Brain microvascular endothelial cell (primary cell): Measurements from ENCODE around the gene RBMS3.

Experiments used
- DNase-seq: peaks from one replicate; pipeline ENCODE4 v3.0.0-alpha.2; 2020
- H3K27ac ChIP-seq: fragments of 250-450 bp; sonication (Bioruptor Pico); 2 replicates; pipeline ENCODE4 v1.5.1; 2020; ENCODE audit warnings: mild to moderate bottlenecking, moderate library complexity
- H3K27me3 ChIP-seq: fragments of 250-450 bp; sonication (Bioruptor Pico); replicated peaks from 2 replicates; pipeline ENCODE4 v1.5.1; 2020; ENCODE audit warnings: mild to moderate bottlenecking
- H3K36me3 ChIP-seq: fragments of 250-450 bp; sonication (Bioruptor Pico); replicated peaks from 2 replicates; pipeline ENCODE4 v1.5.1; 2020; ENCODE audit warnings: mild to moderate bottlenecking
- H3K4me3 ChIP-seq: 2 replicates; pipeline ENCODE4 v1.5.1; 2011; ENCODE audit warnings: low read depth, mild to moderate bottlenecking, control low read depth, low read length, moderate library complexity
- CTCF ChIP-seq: IDR thresholded peaks from 2 replicates; pipeline ENCODE4 v1.5.1; 2011; ENCODE audit warnings: low read depth, mild to moderate bottlenecking, moderate library complexity, low read length, control low read depth, inconsistent platforms; ENCODE audit errors: missing control alignments
- in situ Hi-C: cut with HindIII; loops from 2 replicates; pipeline ENCODE4 v1.10.0; 2017; ENCODE audit warnings: low sequenced_read_pairs, low pct_ligation_motif_present

Gene RBMS3

DNA sequence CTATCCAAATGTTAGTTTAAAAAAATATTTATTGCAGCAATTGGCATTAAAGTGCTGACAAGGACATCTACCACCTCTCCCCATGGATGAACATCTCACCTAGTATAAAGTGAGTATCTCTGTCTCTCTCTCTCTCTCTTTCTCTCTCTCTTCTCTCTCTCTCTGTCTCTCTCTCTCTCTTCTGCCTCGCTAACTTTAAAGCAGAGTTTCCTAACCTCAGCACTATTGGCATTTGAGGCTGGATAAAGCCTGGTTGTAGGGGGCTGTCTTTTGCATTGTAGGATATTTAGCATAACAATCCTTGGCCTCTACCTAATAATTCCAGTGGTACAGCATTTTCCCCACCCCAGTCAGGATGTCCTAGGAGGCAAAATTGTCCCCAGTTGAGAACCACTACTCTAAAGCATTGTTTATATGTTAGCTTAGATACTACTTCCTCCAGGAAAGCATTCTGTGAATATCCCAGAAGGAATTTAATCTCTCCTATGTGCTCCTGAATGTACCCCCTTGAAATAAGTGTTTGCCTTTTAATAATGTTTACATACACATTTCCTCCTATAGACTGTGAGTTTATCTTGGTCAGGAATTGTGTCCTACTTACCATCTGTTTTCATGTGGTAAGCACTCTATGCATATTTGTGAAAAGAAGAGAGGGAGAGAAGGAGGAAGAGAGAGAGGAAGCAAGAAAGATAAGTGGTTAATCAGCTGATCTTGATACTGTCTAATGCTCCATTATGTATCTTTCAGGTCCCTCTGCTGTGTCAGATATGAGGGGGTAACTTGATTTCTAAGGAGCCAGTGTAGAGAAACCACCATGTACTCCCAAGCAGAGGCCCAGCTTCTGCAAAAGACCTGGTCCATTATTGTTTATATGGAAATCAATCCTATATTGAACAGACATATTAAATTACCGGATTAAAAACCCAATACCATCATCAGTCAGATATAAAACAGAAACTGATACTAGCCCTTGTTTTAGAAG lies 346.6 kb downstream of the RBMS3 start:
- no peak overlapping the region for H3K4me3 ChIP-seq
- DNase-seq, result no peak
- TF ChIP-seq CTCF, result no peak
- H3K27ac ChIP-seq, result no peak overlapping the region
- H3K36me3 ChIP-seq, result no peaks in the 10 kb centered on the region
- in situ Hi-C loops, result no loop called here
- no peaks in the 10 kb centered on the region for H3K27me3 ChIP-seq

GRCh38 chr3:29628795-29629194 lies 347.9 kb downstream of the RBMS3 start:
- in situ Hi-C loops, result no loop called here

DNA sequence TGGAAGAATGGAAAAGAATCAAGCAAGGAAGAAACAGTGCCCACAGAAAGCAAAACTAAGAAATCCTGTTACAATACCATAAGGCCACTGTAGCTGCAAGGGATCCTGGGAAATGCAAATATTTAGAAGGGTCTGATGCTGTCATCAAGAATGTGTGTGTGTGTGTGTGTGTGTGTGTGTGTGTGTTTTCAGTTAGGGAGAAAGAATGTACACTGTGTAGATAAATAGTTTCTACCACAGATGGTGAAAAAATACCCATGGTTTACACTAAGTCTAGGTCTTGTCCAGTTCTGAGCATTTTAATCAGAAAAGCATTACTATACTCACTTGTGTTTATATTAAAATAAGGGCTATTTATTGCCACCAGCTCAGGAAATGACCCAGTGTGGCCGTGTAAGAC lies 355.0 kb downstream of the RBMS3 start:
- DNase-seq, result no peak
- in situ Hi-C loops, result no loop called here
- Histone ChIP-seq H3K4me3 (no peak overlapping the region), H3K36me3 (no peaks in the 10 kb centered on the region), H3K27me3 (no peaks in the 10 kb centered on the region), H3K27ac (no peak overlapping the region)
- TF ChIP-seq CTCF, result no peak

More at GRCh38 chr3:29628795-29629194, 347.9 kb downstream of the RBMS3 start:
- TF ChIP-seq CTCF, result no peak
- no peaks in the 10 kb centered on the region for H3K27me3 ChIP-seq
- no peak for DNase-seq
- no peak overlapping the region for H3K27ac ChIP-seq
- H3K4me3 ChIP-seq, result no peak overlapping the region
- no peaks in the 10 kb centered on the region for H3K36me3 ChIP-seq

DNA sequence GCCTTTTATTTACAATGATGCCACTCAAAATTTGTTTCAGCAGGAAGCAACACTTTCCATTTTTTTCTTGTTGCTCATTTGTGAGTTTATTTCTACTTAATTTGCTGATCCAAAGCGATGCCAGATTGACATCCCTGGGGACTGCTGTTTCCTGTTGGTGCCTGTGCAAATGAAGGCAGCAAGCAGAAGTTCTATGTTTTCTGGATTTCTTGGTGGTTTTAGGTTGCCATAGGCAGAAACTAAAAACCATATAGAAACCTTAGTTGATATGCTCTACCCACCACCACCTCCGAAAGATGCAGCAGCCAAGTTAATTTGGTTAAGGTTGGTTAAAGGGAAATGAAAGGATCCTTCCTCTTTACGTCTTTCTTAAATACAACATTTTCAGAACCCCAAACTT lies 356.2 kb downstream of the RBMS3 start:
- Histone ChIP-seq H3K27ac (no peak overlapping the region), H3K4me3 (no peak overlapping the region), H3K36me3 (no peaks in the 10 kb centered on the region), H3K27me3 (no peaks in the 10 kb centered on the region)
- no peak for TF ChIP-seq CTCF
- DNase-seq, result no peak
- in situ Hi-C loops, result no loop called here

DNA sequence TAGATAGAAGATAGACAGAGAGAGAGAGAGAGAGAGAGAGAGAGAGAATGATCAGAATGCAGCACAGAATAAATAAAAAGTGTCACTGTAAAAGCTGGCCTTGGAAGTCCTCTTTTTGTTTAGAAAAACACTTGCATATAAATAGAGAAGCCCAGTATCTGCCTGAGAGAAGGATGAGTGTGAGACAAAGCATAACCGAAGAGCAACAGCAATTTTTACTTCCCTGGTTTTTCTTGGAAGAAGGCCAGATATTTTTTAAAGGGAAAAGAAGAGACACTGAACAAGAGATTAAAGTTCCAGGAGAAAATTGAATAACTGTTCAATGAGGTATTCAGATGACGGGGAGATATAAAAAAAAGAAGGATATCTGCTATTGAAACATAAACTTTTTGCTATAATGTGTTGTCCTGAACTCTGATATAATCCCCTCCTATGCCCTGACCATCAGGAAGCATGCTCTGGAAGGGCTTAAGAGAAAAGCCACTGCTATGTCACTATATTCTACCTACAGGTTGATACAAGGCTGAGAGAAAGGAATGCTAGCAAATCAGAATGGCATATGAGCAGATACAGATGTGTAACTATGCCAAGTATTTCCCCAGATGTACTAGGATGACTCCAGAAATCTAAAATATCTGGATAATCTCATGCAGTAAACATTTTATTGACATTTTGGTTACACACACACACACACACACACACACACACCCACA lies 358.9 kb downstream of the RBMS3 start:
- in situ Hi-C loops, result no loop called here
- H3K27ac ChIP-seq, result no peak overlapping the region
- no peak for TF ChIP-seq CTCF
- no peak for DNase-seq
- H3K4me3 ChIP-seq, result no peak overlapping the region
- no peaks in the 10 kb centered on the region for H3K27me3 ChIP-seq
- no peaks in the 10 kb centered on the region for H3K36me3 ChIP-seq
